GM06990 (cell line): ENCODE measurements around the gene SLC6A19.

ENCODE experiments used
- DNase-seq: peaks from one replicate; pipeline ENCODE4 v3.0.0-alpha.2; 2011; ENCODE audit not compliant: insufficient read length; ENCODE audit errors: extremely low read depth
- H3K27me3 ChIP-seq: replicated peaks from 2 replicates; pipeline ENCODE4 v1.6.0; 2011; ENCODE audit warnings: low read length; ENCODE audit not compliant: control insufficient read depth, insufficient read depth
- H3K36me3 ChIP-seq: 2 replicates; pipeline ENCODE4 v1.5.1; 2011; ENCODE audit warnings: low read length; ENCODE audit not compliant: control insufficient read depth, insufficient read depth
- H3K4me3 ChIP-seq: replicated peaks from 2 replicates; pipeline ENCODE4 v1.5.1; 2011; ENCODE audit warnings: low read depth, mild to moderate bottlenecking, control low read depth, low read length
- CTCF ChIP-seq: IDR thresholded peaks from 2 replicates; pipeline ENCODE4 v1.5.1; 2011; ENCODE audit warnings: low read length, control low read depth, mild to moderate bottlenecking, inconsistent platforms; ENCODE audit not compliant: insufficient read depth, poor library complexity, severe bottlenecking

The SLC6A19 gene

GRCh38 chr5:1163366-1163765 is 38.0 kb upstream of the SLC6A19 start:
- TF ChIP-seq CTCF = no peak
- no peak overlapping the region for H3K4me3 ChIP-seq
- H3K27me3 ChIP-seq = peaks cover 2% of the 10 kb centered on the region; the same call in 1 of the 2 replicates
- no peaks in the 10 kb centered on the region for H3K36me3 ChIP-seq
- DNase-seq = no peak

- H3K36me3 ChIP-seq = no peaks in the 10 kb centered on the region
- H3K4me3 ChIP-seq = no peak overlapping the region
- TF ChIP-seq CTCF = no peak
- no peak for DNase-seq
- H3K27me3 ChIP-seq = peaks cover 2% of the 10 kb centered on the region; the same call in 1 of the 2 replicates
These were observed 37.5 kb upstream of the SLC6A19 start for GRCh38 chr5:1163879-1164278.

GRCh38 chr5:1164696-1165630 is 36.4 kb upstream of the SLC6A19 start:
- peaks cover 2% of the 10 kb centered on the region; the same call in 1 of the 2 replicates for H3K27me3 ChIP-seq
- DNase-seq = no peak
- no peak for TF ChIP-seq CTCF

GRCh38 chr5:1165864-1166263 is 35.5 kb upstream of the SLC6A19 start:
- DNase-seq = no peak
- Histone ChIP-seq H3K36me3 (no peaks in the 10 kb centered on the region), H3K27me3 (peaks cover 2% of the 10 kb centered on the region; the same call in 1 of the 2 replicates), H3K4me3 (no peak overlapping the region)
- TF ChIP-seq CTCF = no peak

More at GRCh38 chr5:1164696-1165630, 36.4 kb upstream of the SLC6A19 start:
- Histone ChIP-seq H3K36me3 (no peaks in the 10 kb centered on the region), H3K4me3 (no peak overlapping the region)

- Histone ChIP-seq H3K27me3 (no peaks in the 10 kb centered on the region; the same call in 1 of the 2 replicates), H3K4me3 (no peak overlapping the region), H3K36me3 (no peaks in the 10 kb centered on the region)
- no peak for TF ChIP-seq CTCF
- no peak for DNase-seq
These were observed 35.0 kb upstream of the SLC6A19 start for GRCh38 chr5:1166370-1166769.

GRCh38 chr5:1167361-1167727 is 34.1 kb upstream of the SLC6A19 start:
- no peak for TF ChIP-seq CTCF

More at GRCh38 chr5:1167361-1167727, 34.1 kb upstream of the SLC6A19 start:
- Histone ChIP-seq H3K27me3 (no peaks in the 10 kb centered on the region; the same call in 1 of the 2 replicates), H3K36me3 (no peaks in the 10 kb centered on the region), H3K4me3 (no peak overlapping the region)
- DNase-seq = no peak
